ENCODE data around the gene EFL1. TPM values are rescaled to one million over a fixed set of nuclear protein-coding genes. Genes with fewer than 3 reads are reported as not detected.
"Not testable (repeated sequence)": the region's sequence is repeated elsewhere in the genome, so short reads cannot be mapped to it uniquely, and the experiment has no call there.

Gene EFL1
- total RNA-seq, 2 experiments from 2014 or later, result 23.7 to 25.6 TPM

- ChIA-PET CTCF (no interaction called here), POLR2A (no interaction called here)
- Mint-ChIP-seq H3K27ac (no peak overlapping the region), H3K4me3 (no peak overlapping the region), H3K27me3 (no peaks in the 10 kb centered on the region), H3K4me1 (ENCODE audit: low read depth) (peaks cover 6% of the 10 kb centered on the region), H3K9me3 (no peaks in the 10 kb centered on the region), H3K36me3 (ENCODE audit: low read depth) (no peaks in the 10 kb centered on the region)
- intact Hi-C loops (cut with micrococcal nuclease), result no loop called here
- no peak for DNase-seq
- TF ChIP-seq CTCF (IDR thresholded peaks at IDR 0.05), result no peak
- ATAC-seq, result no peak
Observed at GRCh38 chr15:82305621-82306048, 43.1 kb upstream of the EFL1 start.

- H3K4me1 Mint-ChIP-seq (ENCODE audit: low read depth), result peaks cover 6% of the 10 kb centered on the region
- ChIA-PET CTCF (no interaction called here), POLR2A (no interaction called here)
- no peak overlapping the region for H3K4me3 Mint-ChIP-seq
- ATAC-seq (no peak), DNase-seq (no peak)
- intact Hi-C loops (cut with micrococcal nuclease), result no loop called here
- H3K9me3 Mint-ChIP-seq, result no peaks in the 10 kb centered on the region
- H3K27me3 Mint-ChIP-seq, result no peaks in the 10 kb centered on the region
- no peaks in the 10 kb centered on the region for H3K36me3 Mint-ChIP-seq (ENCODE audit: low read depth)
- H3K27ac Mint-ChIP-seq, result no peak overlapping the region
- TF ChIP-seq CTCF (IDR thresholded peaks at IDR 0.05), result no peak
Observed at GRCh38 chr15:82304778-82305090, 42.2 kb upstream of the EFL1 start.

- no peak for DNase-seq
- H3K4me1 Mint-ChIP-seq (ENCODE audit: low read depth), result peaks cover 6% of the 10 kb centered on the region
- ATAC-seq, result no peak
- no peaks in the 10 kb centered on the region for H3K27me3 Mint-ChIP-seq
- POLR2A ChIA-PET, result no interaction called here
- CTCF ChIA-PET, result no interaction called here
- H3K9me3 Mint-ChIP-seq, result no peaks in the 10 kb centered on the region
- intact Hi-C loops (cut with micrococcal nuclease), result no loop called here
- no peaks in the 10 kb centered on the region for H3K36me3 Mint-ChIP-seq (ENCODE audit: low read depth)
- no peak for TF ChIP-seq CTCF (IDR thresholded peaks at IDR 0.05)
- no peak overlapping the region for H3K4me3 Mint-ChIP-seq
- no peak overlapping the region for H3K27ac Mint-ChIP-seq
Observed at GRCh38 chr15:82303956-82304777, 41.6 kb upstream of the EFL1 start.

GRCh38 chr15:82301296-82302016 is 38.9 kb upstream of the EFL1 start:
- intact Hi-C loops (cut with micrococcal nuclease), result no loop called here
- Mint-ChIP-seq H3K36me3 (ENCODE audit: low read depth) (no peaks in the 10 kb centered on the region), H3K4me3 (no peak overlapping the region), H3K27me3 (no peaks in the 10 kb centered on the region), H3K9me3 (no peaks in the 10 kb centered on the region), H3K4me1 (ENCODE audit: low read depth) (peaks cover 15% of the 10 kb centered on the region), H3K27ac (no peak overlapping the region)
- TF ChIP-seq CTCF (IDR thresholded peaks at IDR 0.05), result no peak
- ATAC-seq (no peak), DNase-seq (no peak)
- ChIA-PET POLR2A (no interaction called here), CTCF (no interaction called here)

- TF ChIP-seq CTCF (IDR thresholded peaks at IDR 0.05), result no peak
- H3K27me3 Mint-ChIP-seq, result no peaks in the 10 kb centered on the region
- H3K4me1 Mint-ChIP-seq (ENCODE audit: low read depth), result peaks cover 15% of the 10 kb centered on the region
- ATAC-seq, result no peak
- H3K27ac Mint-ChIP-seq, result no peak overlapping the region
- no peak for DNase-seq
- CTCF ChIA-PET, result no interaction called here
- intact Hi-C loops (cut with micrococcal nuclease), result no loop called here
- H3K36me3 Mint-ChIP-seq (ENCODE audit: low read depth), result no peaks in the 10 kb centered on the region
- H3K4me3 Mint-ChIP-seq, result no peak overlapping the region
- no peaks in the 10 kb centered on the region for H3K9me3 Mint-ChIP-seq
- POLR2A ChIA-PET, result no interaction called here
Observed at GRCh38 chr15:82300883-82301282, 38.3 kb upstream of the EFL1 start.

GRCh38 chr15:82300326-82300725 is 37.8 kb upstream of the EFL1 start:
- H3K27ac Mint-ChIP-seq, POLR2A ChIA-PET: not testable (repeated sequence)
- peaks cover 15% of the 10 kb centered on the region for H3K4me1 Mint-ChIP-seq (ENCODE audit: low read depth)

GRCh38 chr15:82299511-82299914 is 37.0 kb upstream of the EFL1 start:
- H3K27me3 Mint-ChIP-seq; H3K27ac Mint-ChIP-seq; H3K4me1 Mint-ChIP-seq (ENCODE audit: low read depth); H3K36me3 Mint-ChIP-seq (ENCODE audit: low read depth); CTCF ChIA-PET; H3K4me3 Mint-ChIP-seq; H3K9me3 Mint-ChIP-seq; intact Hi-C loops (cut with micrococcal nuclease); ATAC-seq; DNase-seq; POLR2A ChIA-PET: not testable (repeated sequence)

More at GRCh38 chr15:82300326-82300725, 37.8 kb upstream of the EFL1 start:
- intact Hi-C loops (cut with micrococcal nuclease); H3K4me3 Mint-ChIP-seq; DNase-seq; ATAC-seq; CTCF ChIA-PET; H3K9me3 Mint-ChIP-seq; H3K27me3 Mint-ChIP-seq; H3K36me3 Mint-ChIP-seq (ENCODE audit: low read depth): not testable (repeated sequence)
